Left ventricle myocardium inferior (tissue), 1 donor: ENCODE data around the gene TRAPPC12. TPM values are rescaled to one million over a fixed set of nuclear protein-coding genes. Genes with fewer than 3 reads are reported as not detected.
A peak's percentile ranks its signal among the peaks of the same experiment; 100 is the strongest.

ENCODE experiments used
- DNase-seq: peaks from one replicate; pipeline ENCODE4 v3.0.0-alpha.2; 2020
- H3K27ac ChIP-seq: fragments of 200-600 bp; replicated peaks from 2 replicates; pipeline ENCODE4 v1.8.0; 2021
- H3K27me3 ChIP-seq: fragments of 200-600 bp; 2 replicates; pipeline ENCODE4 v1.8.0; 2021; ENCODE audit warnings: low read depth
- H3K36me3 ChIP-seq: fragments of 200-600 bp; 2 replicates; pipeline ENCODE4 v1.8.0; 2021
- H3K4me1 ChIP-seq: fragments of 200-600 bp; 2 replicates; pipeline ENCODE4 v1.8.0; 2021
- H3K4me3 ChIP-seq: fragments of 200-600 bp; 2 replicates; pipeline ENCODE4 v1.8.0; 2021; ENCODE audit warnings: mild to moderate bottlenecking, moderate library complexity
- H3K9me3 ChIP-seq: fragments of 200-600 bp; replicated peaks from 2 replicates; pipeline ENCODE4 v1.8.0; 2021
- intact Hi-C: fragments of 100-400 bp; cut with micrococcal nuclease; formaldehyde crosslinking; loops from one replicate; pipeline ENCODE4 v1.11.0; 2022
- total RNA-seq: library from RNA; stranded (reverse); fragmentation: NEBNext Ultra II Directional; extraction: Animal tissue kit (Norgen Biotek cat#: 25700); gene quantifications from one replicate; pipeline ENCODE4 v1.2.1, GENCODE V29; 2021
- TF ChIP-seq, protein P1 (sequence below): fragments of 200-600 bp; IDR thresholded peaks from 2 replicates; pipeline ENCODE4 v1.8.0; 2021; ENCODE audit warnings: antibody characterized with exemption, mild to moderate bottlenecking, borderline replicate concordance
- donor health status: DM: no; HTN: yes; CAD: no; lungs with severe emphysema.

The TRAPPC12 gene
- total RNA-seq, 1 donor from 2014 or later, result 127 TPM

DNA sequence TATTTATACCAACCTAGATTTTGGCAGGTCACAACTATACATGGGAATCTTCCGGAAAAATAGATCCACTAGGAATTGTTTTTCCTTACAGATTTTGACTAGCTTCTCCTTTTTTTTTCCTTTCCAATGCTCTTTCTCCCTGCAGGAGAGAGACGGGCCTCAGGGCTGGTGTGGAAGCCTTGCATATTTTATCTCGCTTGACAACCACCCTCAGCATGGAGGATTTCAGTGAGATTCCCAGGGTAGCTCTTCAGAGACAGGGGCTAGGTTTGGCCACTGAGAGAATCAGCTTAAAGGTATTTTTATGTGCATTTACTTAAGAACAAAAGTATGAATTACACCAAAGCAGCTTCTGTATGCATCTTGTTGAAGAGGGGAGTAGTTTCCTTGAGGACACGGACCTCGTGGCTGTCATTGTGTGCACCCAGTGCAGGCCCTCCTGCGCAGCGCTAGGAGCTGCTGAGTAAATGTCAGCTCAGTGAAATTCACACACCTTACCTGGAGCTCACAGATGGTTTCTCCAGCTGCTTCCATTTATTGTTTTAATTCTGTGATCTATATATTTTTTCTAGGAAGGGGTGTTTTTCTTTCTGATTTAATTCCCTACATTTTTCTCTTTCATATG, 54.4 kb downstream of the TRAPPC12 start:
- Histone ChIP-seq H3K9me3 (no peaks in the 10 kb centered on the region), H3K4me1 (peaks cover 23% of the 10 kb centered on the region), H3K4me3 (no peak overlapping the region), H3K27ac (peak overlapping the region; percentile 79), H3K27me3 (no peaks in the 10 kb centered on the region), H3K36me3 (peaks cover 28% of the 10 kb centered on the region)
- intact Hi-C loops, result no loop called here
- TF ChIP-seq, protein P1, sequence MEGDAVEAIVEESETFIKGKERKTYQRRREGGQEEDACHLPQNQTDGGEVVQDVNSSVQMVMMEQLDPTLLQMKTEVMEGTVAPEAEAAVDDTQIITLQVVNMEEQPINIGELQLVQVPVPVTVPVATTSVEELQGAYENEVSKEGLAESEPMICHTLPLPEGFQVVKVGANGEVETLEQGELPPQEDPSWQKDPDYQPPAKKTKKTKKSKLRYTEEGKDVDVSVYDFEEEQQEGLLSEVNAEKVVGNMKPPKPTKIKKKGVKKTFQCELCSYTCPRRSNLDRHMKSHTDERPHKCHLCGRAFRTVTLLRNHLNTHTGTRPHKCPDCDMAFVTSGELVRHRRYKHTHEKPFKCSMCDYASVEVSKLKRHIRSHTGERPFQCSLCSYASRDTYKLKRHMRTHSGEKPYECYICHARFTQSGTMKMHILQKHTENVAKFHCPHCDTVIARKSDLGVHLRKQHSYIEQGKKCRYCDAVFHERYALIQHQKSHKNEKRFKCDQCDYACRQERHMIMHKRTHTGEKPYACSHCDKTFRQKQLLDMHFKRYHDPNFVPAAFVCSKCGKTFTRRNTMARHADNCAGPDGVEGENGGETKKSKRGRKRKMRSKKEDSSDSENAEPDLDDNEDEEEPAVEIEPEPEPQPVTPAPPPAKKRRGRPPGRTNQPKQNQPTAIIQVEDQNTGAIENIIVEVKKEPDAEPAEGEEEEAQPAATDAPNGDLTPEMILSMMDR, result no peak
- no peak for DNase-seq

DNA sequence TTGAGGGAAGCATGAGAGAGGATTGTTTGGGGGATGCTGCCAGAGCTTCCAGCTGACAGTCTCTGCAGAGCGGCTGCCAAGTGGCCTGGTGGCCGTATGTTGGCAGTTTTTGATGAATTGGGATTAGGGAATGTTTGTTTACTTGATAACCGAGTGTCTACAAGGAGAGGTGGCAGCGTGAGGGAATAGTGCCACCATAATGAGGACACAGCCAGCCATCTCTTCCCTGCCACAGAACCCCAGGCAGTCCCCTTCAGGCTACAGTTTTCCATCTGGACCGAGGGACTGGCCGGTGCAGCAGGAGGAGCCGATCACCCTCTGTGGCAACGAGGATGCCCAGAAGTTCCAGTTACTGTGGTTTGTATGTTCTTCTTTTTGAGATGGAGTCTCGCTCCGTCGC, 55.2 kb downstream of the TRAPPC12 start:
- intact Hi-C loops, result no loop called here
- Histone ChIP-seq H3K27me3 (no peaks in the 10 kb centered on the region), H3K4me3 (no peak overlapping the region), H3K36me3 (peaks cover 28% of the 10 kb centered on the region), H3K9me3 (no peaks in the 10 kb centered on the region), H3K4me1 (peaks cover 17% of the 10 kb centered on the region), H3K27ac (no peak overlapping the region)
- no peak for DNase-seq
- TF ChIP-seq, protein P1, result no peak

DNA sequence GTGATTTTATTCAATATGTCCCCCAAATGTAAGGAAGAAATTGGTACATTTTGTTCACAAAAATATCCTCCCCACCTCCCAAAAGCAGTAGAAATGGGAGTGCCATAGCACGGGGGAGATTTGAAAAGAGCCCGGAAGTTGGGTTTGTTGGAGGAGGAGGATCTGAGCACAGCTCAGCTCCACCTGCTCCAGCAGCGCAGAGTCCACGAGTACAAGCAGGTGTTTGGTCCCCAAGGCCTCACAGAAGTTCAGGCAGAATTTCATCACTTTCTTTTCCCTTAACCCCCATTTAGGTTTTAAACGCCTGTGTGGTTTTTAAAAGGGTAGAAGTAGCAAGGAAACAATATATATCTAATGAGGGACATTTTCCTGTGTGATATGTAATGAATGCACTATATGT, 56.0 kb downstream of the TRAPPC12 start:
- Histone ChIP-seq H3K4me1 (peaks cover 22% of the 10 kb centered on the region), H3K4me3 (no peak overlapping the region), H3K27ac (no peak overlapping the region), H3K9me3 (no peaks in the 10 kb centered on the region), H3K27me3 (no peaks in the 10 kb centered on the region), H3K36me3 (peaks cover 24% of the 10 kb centered on the region)
- DNase-seq, result no peak
- intact Hi-C loops, result no loop called here
- TF ChIP-seq, protein P1, result no peak

DNA sequence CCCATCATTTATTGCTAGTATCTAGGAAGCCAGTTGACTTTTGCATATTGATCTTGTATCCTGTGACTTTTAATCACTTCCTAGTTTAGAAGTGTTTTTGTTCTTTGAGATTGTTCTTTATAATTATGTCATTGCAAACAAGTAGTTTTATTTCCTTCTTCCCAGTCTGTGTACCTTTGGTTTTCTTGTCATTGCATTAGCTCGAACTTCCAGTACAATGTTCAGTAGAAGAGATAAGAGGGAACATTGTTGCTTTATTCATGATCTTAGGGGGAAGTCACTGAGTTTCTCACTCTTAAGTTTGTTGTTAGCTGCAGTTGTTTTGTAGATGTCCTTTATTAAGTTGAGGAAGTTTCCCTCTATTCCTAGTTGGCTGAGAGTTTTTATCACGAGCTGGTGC, 61.0 kb downstream of the TRAPPC12 start:
- Histone ChIP-seq H3K36me3 (peaks cover 25% of the 10 kb centered on the region), H3K4me1 (peaks cover 13% of the 10 kb centered on the region), H3K27me3 (no peaks in the 10 kb centered on the region), H3K4me3 (no peak overlapping the region), H3K27ac (no peak overlapping the region), H3K9me3 (no peaks in the 10 kb centered on the region)
- DNase-seq, result no peak
- intact Hi-C loops, result no loop called here
- TF ChIP-seq, protein P1, result no peak

DNA sequence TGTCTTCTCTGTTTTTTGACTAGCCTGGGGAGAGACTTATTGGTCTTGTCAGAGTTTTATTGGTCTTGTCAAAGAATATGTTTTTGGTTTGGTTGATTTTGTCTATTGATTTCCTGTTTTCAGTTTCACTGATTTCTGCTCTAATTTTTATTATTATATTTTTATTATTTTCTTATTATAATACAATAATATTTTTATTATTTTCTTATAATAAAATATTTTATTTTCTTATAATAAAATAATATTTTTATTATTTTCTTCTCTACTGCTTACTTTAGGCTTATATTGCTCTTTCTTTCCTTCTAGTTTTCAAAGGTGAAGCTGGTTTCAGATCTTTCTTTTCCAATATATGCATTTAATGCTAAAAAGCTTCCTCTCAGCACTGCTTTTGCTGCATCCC, 62.0 kb downstream of the TRAPPC12 start:
- Histone ChIP-seq H3K36me3 (peaks cover 33% of the 10 kb centered on the region), H3K4me3 (no peak overlapping the region), H3K9me3 (no peaks in the 10 kb centered on the region), H3K27ac (no peak overlapping the region), H3K27me3 (no peaks in the 10 kb centered on the region), H3K4me1 (peaks cover 13% of the 10 kb centered on the region)
- no peak for DNase-seq
- intact Hi-C loops, result no loop called here
- TF ChIP-seq, protein P1, result no peak

DNA sequence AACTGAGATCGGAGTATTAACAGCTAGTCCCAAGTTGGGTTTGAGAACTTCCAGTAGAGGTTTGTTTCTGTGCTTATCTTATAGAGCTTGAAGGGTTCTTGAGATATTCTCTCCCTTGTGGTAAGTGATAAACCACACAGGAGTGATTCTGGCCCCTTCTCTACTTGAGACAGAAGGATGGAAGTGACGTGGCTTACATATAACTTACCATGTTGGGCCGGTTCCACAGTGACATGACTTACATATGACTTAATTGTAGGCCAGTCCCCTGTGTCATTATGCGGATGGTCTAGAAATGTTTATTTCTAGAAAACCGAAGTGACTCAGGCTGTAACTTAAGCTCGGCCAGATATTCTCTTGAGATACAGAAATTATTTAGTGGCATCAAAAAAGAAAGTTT, 62.7 kb downstream of the TRAPPC12 start:
- DNase-seq, result no peak
- no peak overlapping the region for H3K4me3 ChIP-seq
- TF ChIP-seq, protein P1, result no peak
- peaks cover 40% of the 10 kb centered on the region for H3K36me3 ChIP-seq
- H3K4me1 ChIP-seq, result peaks cover 13% of the 10 kb centered on the region
- H3K27ac ChIP-seq, result no peak overlapping the region
- H3K9me3 ChIP-seq, result no peaks in the 10 kb centered on the region
- intact Hi-C loops, result no loop called here
- H3K27me3 ChIP-seq, result no peaks in the 10 kb centered on the region
